ENCODE results near the gene IRF2BPL. TPM values are rescaled to one million over a fixed set of nuclear protein-coding genes. Genes with fewer than 3 reads are reported as not detected.

The IRF2BPL gene
- total and polyA plus RNA-seq, 9 of the 15 experiments (the other 6 are each of a cell fraction or from before 2014, with no cell fraction given): 0.52 to 21.6 (median 2.5) TPM

GRCh38 chr14:77058785-77059184 is 30.3 kb upstream of the IRF2BPL start:
- peaks cover 6 to 7% of the 10 kb centered on the region in 2 experiments; a peak in 3 of 5 replicates for H3K4me1 ChIP-seq (replicated peaks in 1 of 2; ENCODE audit: control insufficient read depth in 2 of 2, insufficient read depth in 2 of 2, low read length in 2 of 2)
- WGBS (ENCODE audit: insufficient coverage, low coverage, missing lambda C conversion rate): 66% methylated on average over 7 of the region's 9 CpGs
- in situ Hi-C loops (cut with MboI): loop anchor here (5.0 to 25.0 kb wide), 2 partner anchors 146 to 346 kb away; no protein-coding TSS in a partner anchor
- intact Hi-C loops (cut with micrococcal nuclease): loop anchor here (5.0 kb wide), 1 partner anchor 36 kb away; no protein-coding TSS in a partner anchor
- H4K20me1 ChIP-seq (replicated peaks; ENCODE audit: control insufficient read depth, insufficient read depth, low read length): no peaks in the 10 kb centered on the region
- ChIA-PET CTCF (ENCODE audit: low intra/inter-chr PET ratio) (interaction anchor here (2.4 kb wide), 1 partner anchor 145 kb away, joined by 17 read pairs; no protein-coding TSS in a partner anchor), POLR2A (interaction anchor here (0.6 to 1.2 kb wide), 2 partner anchors 11 to 31 kb away, joined by 3 read pairs; no protein-coding TSS in a partner anchor)
- no peaks in the 10 kb centered on the region for H3K9me1 ChIP-seq (ENCODE audit: control insufficient read depth, insufficient read depth, low read length)
- peak overlapping the region; percentile 86; the same call in 1 of the 2 replicates for H2AFZ ChIP-seq (ENCODE audit: low read depth, low read length)
- no peak for ATAC-seq
- no peak for DNase-seq (ENCODE audit: extremely low read depth in 1 of 4, low spot score in 3 of 4)
- H3K4me2 ChIP-seq (ENCODE audit: insufficient read depth, low read length): no peak overlapping the region
- no peaks in the 10 kb centered on the region for H3K79me2 ChIP-seq (ENCODE audit: control insufficient read depth, insufficient read depth, low read length)
- FAIRE-seq: no peak
- TF ChIP-seq POLR3A (IDR thresholded peaks at IDR 0.05; ENCODE audit: borderline replicate concordance, extremely low read depth, insufficient read depth, insufficient read length): no peak
- no peak for TF ChIP-seq SNIP1 (IDR thresholded peaks at IDR 0.05; ENCODE audit: low read depth)
- no peaks in the 10 kb centered on the region for H3K27me3 ChIP-seq (ENCODE audit: control insufficient read depth in 2 of 2, insufficient read depth in 2 of 2, low read length in 2 of 2)
- H3K4me3 ChIP-seq: no peak overlapping the region
- H3K9ac ChIP-seq (ENCODE audit: insufficient read depth in 1 of 2, low read depth in 2 of 2, low read length in 2 of 2): no peak overlapping the region
- no peak overlapping the region for H3K27ac ChIP-seq (ENCODE audit: extremely low read depth, low read depth, low read length)
- no peaks in the 10 kb centered on the region for H3K36me3 ChIP-seq (ENCODE audit: control insufficient read depth, insufficient read depth, low read length)
- H3K9me3 ChIP-seq (replicated peaks; ENCODE audit: control insufficient read depth, insufficient read depth, low read depth, low read length): no peaks in the 10 kb centered on the region
- no TSS peak for BruUV-seq (replicated peaks)

GRCh38 chr14:77058117-77058516 is 29.6 kb upstream of the IRF2BPL start:
- POLR2A ChIA-PET: interaction anchor here (0.6 kb wide), 1 partner anchor 13 kb away, joined by 5 read pairs; no protein-coding TSS in a partner anchor
- BruUV-seq (replicated peaks): no TSS peak
- no peak for TF ChIP-seq MBD2 (IDR thresholded peaks at IDR 0.05; ENCODE audit: borderline replicate concordance, low read depth)
- no peak for TF ChIP-seq SAP30 (IDR thresholded peaks at IDR 0.05; ENCODE audit: borderline replicate concordance, insufficient read depth, low read depth, low read length, poor library complexity, severe bottlenecking)
- no peak for TF ChIP-seq ZNF586 (CRISPR knock-in tag; conservative IDR thresholded peaks at IDR 0.05)
- no peak for TF ChIP-seq AFF1 (IDR thresholded peaks at IDR 0.05; ENCODE audit: low read depth in 1 of 2, partially characterized antibody in 2 of 2)
- TF ChIP-seq NFYB (IDR thresholded peaks at IDR 0.05; ENCODE audit: extremely low read depth, insufficient read length): no peak
- no peak for TF ChIP-seq SRSF3 (IDR thresholded peaks at IDR 0.05; ENCODE audit: insufficient read depth, low read length)
- no peak for TF ChIP-seq SRSF7 (optimal IDR thresholded peaks at IDR 0.05; ENCODE audit: low read depth, low read length)
- no peak for TF ChIP-seq TEAD4 (IDR thresholded peaks at IDR 0.05; ENCODE audit: low read length)
- TF ChIP-seq TEAD4 (CRISPR knock-in tag; IDR thresholded peaks at IDR 0.05; ENCODE audit: borderline replicate concordance): no peak

More at GRCh38 chr14:77058117-77058516, 29.6 kb upstream of the IRF2BPL start:
- no peaks in the 10 kb centered on the region for H3K9me1 ChIP-seq (ENCODE audit: control insufficient read depth, insufficient read depth, low read length)
- DNase-seq (ENCODE audit: extremely low read depth in 1 of 4, low spot score in 3 of 4): no peak
- H3K4me3 ChIP-seq: no peak overlapping the region
- no peak overlapping the region for H2AFZ ChIP-seq (ENCODE audit: low read depth, low read length)
- no peak for ATAC-seq
- intact Hi-C loops (cut with micrococcal nuclease): loop anchor here (5.0 kb wide), 1 partner anchor 36 kb away; no protein-coding TSS in a partner anchor
- no peaks in the 10 kb centered on the region for H3K9me3 ChIP-seq (replicated peaks; ENCODE audit: control insufficient read depth, insufficient read depth, low read depth, low read length)
- no peak overlapping the region for H3K9ac ChIP-seq (ENCODE audit: insufficient read depth in 1 of 2, low read depth in 2 of 2, low read length in 2 of 2)
- CTCF ChIA-PET (ENCODE audit: low intra/inter-chr PET ratio): interaction anchor here (2.4 kb wide), 1 partner anchor 144 kb away, joined by 17 read pairs; no protein-coding TSS in a partner anchor
- WGBS (ENCODE audit: insufficient coverage, low coverage, missing lambda C conversion rate): 68% methylated on average over 9 of the region's 9 CpGs
- H3K79me2 ChIP-seq (ENCODE audit: control insufficient read depth, insufficient read depth, low read length): no peaks in the 10 kb centered on the region
- no peaks in the 10 kb centered on the region for H3K27me3 ChIP-seq (ENCODE audit: control insufficient read depth in 2 of 2, insufficient read depth in 2 of 2, low read length in 2 of 2)
- no peak overlapping the region for H3K4me2 ChIP-seq (ENCODE audit: insufficient read depth, low read length)
- no peak for FAIRE-seq
- H3K36me3 ChIP-seq (ENCODE audit: control insufficient read depth, insufficient read depth, low read length): no peaks in the 10 kb centered on the region
- H3K27ac ChIP-seq (ENCODE audit: extremely low read depth, low read depth, low read length): no peak overlapping the region
- no peaks in the 10 kb centered on the region for H4K20me1 ChIP-seq (replicated peaks; ENCODE audit: control insufficient read depth, insufficient read depth, low read length)
- in situ Hi-C loops (cut with MboI): loop anchor here (5.0 to 25.0 kb wide), 2 partner anchors 146 to 346 kb away; no protein-coding TSS in a partner anchor
- H3K4me1 ChIP-seq (replicated peaks in 1 of 2; ENCODE audit: control insufficient read depth in 2 of 2, insufficient read depth in 2 of 2, low read length in 2 of 2): peaks cover 7 to 8% of the 10 kb centered on the region in 2 experiments; a peak in 3 of 5 replicates

All from K562 (cell line).